IMR-90 (cell line): ENCODE data around the gene SYCE3. TPM values are rescaled to one million over a fixed set of nuclear protein-coding genes. Genes with fewer than 3 reads are reported as not detected.

Experiments used
- ATAC-seq: fragments of 200-7000 bp; cut with Tn5 transposase; 2 replicates; pipeline ENCODE4 v1.9.1; 2020; ENCODE audit warnings: low read depth, mild to moderate bottlenecking, moderate library complexity
- BruUV-seq: library from RNA; stranded (reverse); fragments of 400-500 nt; replicated peaks from 2 replicates; lab custom pipeline; 2021; lab: Mats Ljungman, UMichigan
- CTCF ChIA-PET: fragments of 300-600 bp; formaldehyde crosslinking; extraction: SDS; loops from one replicate; lab custom pipeline; 2021; ENCODE audit warnings: antibody characterized with exemption; lab: Yijun Ruan, JAX
- POLR2A ChIA-PET: fragments of 300-600 bp; sonication (Branson Sonifier 250); formaldehyde crosslinking; loops from one replicate; lab custom pipeline; 2022; ENCODE audit warnings: antibody characterized with exemption; ENCODE audit not compliant: unreplicated experiment; lab: Charles Lee
- DNase-seq: peaks from one replicate; pipeline ENCODE4 v3.0.0; 2013
- H2AFZ ChIP-seq: replicated peaks from 2 replicates; pipeline ENCODE3; 2013; ENCODE audit warnings: low read length, mild to moderate bottlenecking; ENCODE audit not compliant: poor library complexity
- H2AK5ac ChIP-seq: 2 replicates; pipeline ENCODE4 v1.6.1; 2013; ENCODE audit warnings: low read depth, low read length, inconsistent platforms
- H2AK9ac ChIP-seq: replicated peaks from 2 replicates; pipeline ENCODE3; 2013; ENCODE audit warnings: mild to moderate bottlenecking, low read depth, low read length, moderate library complexity; ENCODE audit not compliant: poor library complexity
- H2BK120ac ChIP-seq: 2 replicates; pipeline ENCODE4 v1.6.1; 2013; ENCODE audit warnings: low read depth, low read length, inconsistent platforms
- H2BK15ac ChIP-seq: 3 replicates; pipeline ENCODE4 v1.6.1; 2013; ENCODE audit warnings: low read depth, low read length, inconsistent platforms
- H2BK20ac ChIP-seq: 2 replicates; pipeline ENCODE4 v1.6.1; 2013; ENCODE audit warnings: low read depth, mild to moderate bottlenecking, inconsistent platforms, low read length, moderate library complexity
- H2BK5ac ChIP-seq: 2 replicates; pipeline ENCODE4 v1.6.1; 2013; ENCODE audit warnings: mild to moderate bottlenecking, low read depth, low read length, inconsistent platforms; ENCODE audit not compliant: poor library complexity, severe bottlenecking
- H3K14ac ChIP-seq: replicated peaks from 2 replicates; pipeline ENCODE4 v1.6.1; 2013; ENCODE audit warnings: low read depth, low read length, inconsistent platforms
- H3K18ac ChIP-seq: 2 replicates; pipeline ENCODE4 v1.6.1; 2013; ENCODE audit warnings: low read depth, low read length, control low read depth
- H3K23ac ChIP-seq: 2 replicates; pipeline ENCODE4 v1.6.1; 2013; ENCODE audit warnings: low read depth, low read length, inconsistent platforms
- H3K27ac ChIP-seq: 2 replicates; pipeline ENCODE4 v1.5.1; 2013; ENCODE audit warnings: mild to moderate bottlenecking, control low read depth, low read length; ENCODE audit not compliant: insufficient read depth
- H3K27me3 ChIP-seq: 2 replicates; pipeline ENCODE4 v1.6.1; 2013; ENCODE audit warnings: low read length; ENCODE audit not compliant: control insufficient read depth, insufficient read depth
- H3K36me3 ChIP-seq: 2 replicates; pipeline ENCODE4 v1.6.1; 2013; ENCODE audit warnings: low read length, mixed read lengths; ENCODE audit not compliant: control insufficient read depth, insufficient read depth
- H3K4ac ChIP-seq: 2 replicates; pipeline ENCODE4 v1.6.1; 2013; ENCODE audit warnings: low read depth, low read length, inconsistent platforms
- H3K4me1 ChIP-seq: 2 replicates; pipeline ENCODE4 v1.6.1; 2013; ENCODE audit warnings: low read length, mixed read lengths; ENCODE audit not compliant: control insufficient read depth, insufficient read depth
- H3K4me2 ChIP-seq: 2 replicates; pipeline ENCODE4 v1.6.1; 2013; ENCODE audit warnings: low read depth, mild to moderate bottlenecking, control low read depth, low read length, moderate library complexity
- H3K4me3 ChIP-seq: 2 replicates; pipeline ENCODE4 v1.5.1; 2013; ENCODE audit warnings: low read depth, mild to moderate bottlenecking, control low read depth, low read length, moderate library complexity; ENCODE audit not compliant: insufficient read depth
- H3K56ac ChIP-seq: 2 replicates; pipeline ENCODE4 v1.6.1; 2013; ENCODE audit warnings: low read length, inconsistent platforms; ENCODE audit not compliant: insufficient read depth; ENCODE audit errors: extremely low read depth
- H3K79me1 ChIP-seq, 2 experiments: 2 replicates each; pipeline ENCODE4 v1.6.1; 2013; ENCODE audit warnings: low read length in 2 of 2, inconsistent platforms in 1 of 2, low read depth in 1 of 2
- H3K9ac ChIP-seq: 2 replicates; pipeline ENCODE4 v1.6.1; 2013; ENCODE audit warnings: low read depth, low read length, control low read depth
- H3K9me1 ChIP-seq: 2 replicates; pipeline ENCODE4 v1.6.1; 2013; ENCODE audit warnings: low read length, inconsistent platforms; ENCODE audit not compliant: insufficient read depth
- H3K9me3 ChIP-seq: 2 replicates; pipeline ENCODE4 v1.6.1; 2013; ENCODE audit warnings: low read length; ENCODE audit not compliant: control insufficient read depth, insufficient read depth
- H4K20me1 ChIP-seq: 2 replicates; pipeline ENCODE4 v1.6.1; 2013; ENCODE audit warnings: low read length, inconsistent platforms; ENCODE audit not compliant: insufficient read depth
- H4K5ac ChIP-seq: 2 replicates; pipeline ENCODE4 v1.6.1; 2013; ENCODE audit warnings: mild to moderate bottlenecking, low read depth, low read length, control low read depth
- H4K8ac ChIP-seq, 2 experiments: 2 replicates each; pipeline ENCODE4 v1.6.1; 2013; ENCODE audit warnings: low read depth in 2 of 2, low read length in 2 of 2, control low read depth in 1 of 2, inconsistent platforms in 1 of 2
- H4K91ac ChIP-seq: 2 replicates; pipeline ENCODE4 v1.6.1; 2013; ENCODE audit warnings: low read depth, low read length, inconsistent platforms; ENCODE audit not compliant: insufficient read depth
- BHLHE40 ChIP-seq: fragments of 150-350 bp; IDR thresholded peaks from 2 replicates; pipeline ENCODE4 v1.6.1; 2016; ENCODE audit warnings: mild to moderate bottlenecking, low read depth, low read length
- CHD1 ChIP-seq: IDR thresholded peaks from 2 replicates; pipeline ENCODE4 v1.6.1; 2012; ENCODE audit warnings: low read depth, low read length, improper control_type of control experiment
- FOS ChIP-seq: fragments of 150-350 bp; IDR thresholded peaks from 2 replicates; pipeline ENCODE4 v1.6.1; 2016; ENCODE audit warnings: low read depth, low read length
- MAFK ChIP-seq: IDR thresholded peaks from 2 replicates; pipeline ENCODE4 v1.6.1; 2012; ENCODE audit warnings: low read depth, low read length, improper control_type of control experiment
- MAZ ChIP-seq: IDR thresholded peaks from 2 replicates; pipeline ENCODE4 v1.6.1; 2012; ENCODE audit warnings: low read depth, mild to moderate bottlenecking, low read length, improper control_type of control experiment, moderate library complexity, borderline replicate concordance
- MXI1 ChIP-seq: IDR thresholded peaks from 2 replicates; pipeline ENCODE4 v1.6.1; 2012; ENCODE audit warnings: low read depth, mild to moderate bottlenecking, low read length, moderate library complexity, borderline replicate concordance
- NFE2L2 ChIP-seq: fragments of 150-350 bp; IDR thresholded peaks from 2 replicates; pipeline ENCODE4 v1.6.1; 2016; ENCODE audit warnings: low read depth, mild to moderate bottlenecking, low read length
- POLR2A ChIP-seq: IDR thresholded peaks from 2 replicates; pipeline ENCODE4 v1.6.1; 2012; ENCODE audit warnings: mild to moderate bottlenecking, low read depth, low read length
- RCOR1 ChIP-seq: IDR thresholded peaks from 2 replicates; pipeline ENCODE4 v1.6.1; 2012; ENCODE audit warnings: mild to moderate bottlenecking, low read length, improper control_type of control experiment; ENCODE audit not compliant: insufficient replicate concordance
- RFX5 ChIP-seq: IDR thresholded peaks from 2 replicates; pipeline ENCODE4 v1.8.0; 2012; ENCODE audit warnings: low read depth, mild to moderate bottlenecking, low read length, moderate library complexity
- SMC3 ChIP-seq: fragments of 150-350 bp; IDR thresholded peaks from 2 replicates; pipeline ENCODE4 v1.6.1; 2016; ENCODE audit warnings: low read depth, mild to moderate bottlenecking, antibody characterized with exemption, low read length, moderate library complexity
- WGBS, 2 experiments: methylation state at CpG; one replicate each; pipeline versions ENCODE4 v1.1.5 to v1.1.7; 2013; ENCODE audit warnings: missing lambda C conversion rate in 2 of 2; ENCODE audit not compliant: insufficient read length in 1 of 2; ENCODE audit errors: extremely low coverage in 2 of 2; 5-methylcytosine and 5-hydroxymethylcytosine counted together
- dilution Hi-C: fragments of 300-500 bp; cut with HindIII; formaldehyde crosslinking; loops from one replicate; pipeline ENCODE4 v1.14.3; 2018; ENCODE audit warnings: low sequenced_read_pairs; ENCODE audit not compliant: unreplicated experiment
- in situ Hi-C: fragments of 300-500 bp; cut with MboI; formaldehyde crosslinking; loops from 3 replicates; pipeline ENCODE4 v1.14.3; 2019; ENCODE audit warnings: low sequenced_read_pairs, inconsistent platforms, mixed read lengths
- intact Hi-C: fragments of 100-400 bp; cut with micrococcal nuclease; formaldehyde crosslinking; loops from 2 replicates; pipeline ENCODE4 v1.10.0; 2022
- polyA plus RNA-seq, 3 experiments: library from polyadenylated mRNA; depleted of rRNA; stranded (reverse); fragments of >200 nt; gene quantifications; 2 replicates each; pipeline ENCODE4 v1.2.3, GENCODE V29; 2012; ENCODE audit warnings: low replicate concordance in 1 of 3
- total RNA-seq: library from RNA; depleted of rRNA; stranded (reverse); fragments of >200 nt; gene quantifications from 2 replicates; pipeline ENCODE4 v1.2.3, GENCODE V29; 2012
- TF ChIP-seq, protein P1 (sequence below): fragments of 150-350 bp; IDR thresholded peaks from 2 replicates; pipeline ENCODE4 v1.6.1; 2017; ENCODE audit warnings: mild to moderate bottlenecking, antibody characterized with exemption, low read length, low read depth
- TF ChIP-seq, protein P2 (sequence below): fragments of 150-350 bp; IDR thresholded peaks from 2 replicates; pipeline ENCODE4 v1.6.1; 2016; ENCODE audit warnings: low read depth, mild to moderate bottlenecking, low read length, moderate library complexity, borderline replicate concordance

Gene SYCE3
- total and polyA plus RNA-seq, 2 of the 4 experiments (the other 2 are of a cell fraction), result not detected

GRCh38 chr22:50553310-50553709 lies 9.4 kb downstream of the SYCE3 start:
- POLR2A ChIA-PET, result no interaction called here
- Histone ChIP-seq H3K27ac (no peak overlapping the region), H3K79me1 (no peaks in the 10 kb centered on the region), H2BK20ac (no peak overlapping the region), H2AK5ac (no peak overlapping the region), H2AK9ac (no peak overlapping the region), H3K56ac (no peak overlapping the region), H2BK15ac (no peak overlapping the region), H4K8ac (no peak overlapping the region), H2BK120ac (no peak overlapping the region), H3K36me3 (no peaks in the 10 kb centered on the region), H4K5ac (no peak overlapping the region), H3K27me3 (peaks cover 55% of the 10 kb centered on the region), H2BK5ac (no peak overlapping the region), H3K18ac (no peak overlapping the region), H3K4me2 (no peak overlapping the region), H3K14ac (no peak overlapping the region), H3K9me3 (no peaks in the 10 kb centered on the region), H3K4me1 (no peaks in the 10 kb centered on the region), H3K9me1 (no peaks in the 10 kb centered on the region), H2AFZ (no peak overlapping the region), H3K9ac (no peak overlapping the region), H3K4ac (no peak overlapping the region), H3K4me3 (no peak overlapping the region), H4K91ac (no peak overlapping the region), H4K20me1 (no peaks in the 10 kb centered on the region), H3K23ac (no peak overlapping the region)
- DNase-seq (no peak), ATAC-seq (no peak)
- no TSS peak for BruUV-seq
- WGBS, 2 experiments, result 60% methylated on average over 2 of the region's 8 CpGs; no CpG with 5 or more reads in 1 of the 2 experiments
- intact Hi-C loops, result no loop called here
- TF ChIP-seq SMC3 (no peak), POLR2A (no peak), RCOR1 (no peak), CHD1 (no peak), MXI1 (no peak), MAFK (no peak), BHLHE40 (no peak), MAZ (no peak), RFX5 (no peak), NFE2L2 (no peak), FOS (no peak)
- TF ChIP-seq, protein P1, sequence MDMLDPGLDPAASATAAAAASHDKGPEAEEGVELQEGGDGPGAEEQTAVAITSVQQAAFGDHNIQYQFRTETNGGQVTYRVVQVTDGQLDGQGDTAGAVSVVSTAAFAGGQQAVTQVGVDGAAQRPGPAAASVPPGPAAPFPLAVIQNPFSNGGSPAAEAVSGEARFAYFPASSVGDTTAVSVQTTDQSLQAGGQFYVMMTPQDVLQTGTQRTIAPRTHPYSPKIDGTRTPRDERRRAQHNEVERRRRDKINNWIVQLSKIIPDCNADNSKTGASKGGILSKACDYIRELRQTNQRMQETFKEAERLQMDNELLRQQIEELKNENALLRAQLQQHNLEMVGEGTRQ, result no peak
- TF ChIP-seq, protein P2, sequence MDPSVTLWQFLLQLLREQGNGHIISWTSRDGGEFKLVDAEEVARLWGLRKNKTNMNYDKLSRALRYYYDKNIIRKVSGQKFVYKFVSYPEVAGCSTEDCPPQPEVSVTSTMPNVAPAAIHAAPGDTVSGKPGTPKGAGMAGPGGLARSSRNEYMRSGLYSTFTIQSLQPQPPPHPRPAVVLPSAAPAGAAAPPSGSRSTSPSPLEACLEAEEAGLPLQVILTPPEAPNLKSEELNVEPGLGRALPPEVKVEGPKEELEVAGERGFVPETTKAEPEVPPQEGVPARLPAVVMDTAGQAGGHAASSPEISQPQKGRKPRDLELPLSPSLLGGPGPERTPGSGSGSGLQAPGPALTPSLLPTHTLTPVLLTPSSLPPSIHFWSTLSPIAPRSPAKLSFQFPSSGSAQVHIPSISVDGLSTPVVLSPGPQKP, result no peak
- dilution Hi-C loops, result no loop called here
- in situ Hi-C loops, result no loop called here
- CTCF ChIA-PET, result interaction anchor here (1.0 to 1.4 kb wide), 2 partner anchors 10 to 28 kb away, joined by 3 read pairs; partner anchors contain the start of gene SYCE3
